Measurements from ENCODE around the gene SYNE1.

The SYNE1 gene

DNA sequence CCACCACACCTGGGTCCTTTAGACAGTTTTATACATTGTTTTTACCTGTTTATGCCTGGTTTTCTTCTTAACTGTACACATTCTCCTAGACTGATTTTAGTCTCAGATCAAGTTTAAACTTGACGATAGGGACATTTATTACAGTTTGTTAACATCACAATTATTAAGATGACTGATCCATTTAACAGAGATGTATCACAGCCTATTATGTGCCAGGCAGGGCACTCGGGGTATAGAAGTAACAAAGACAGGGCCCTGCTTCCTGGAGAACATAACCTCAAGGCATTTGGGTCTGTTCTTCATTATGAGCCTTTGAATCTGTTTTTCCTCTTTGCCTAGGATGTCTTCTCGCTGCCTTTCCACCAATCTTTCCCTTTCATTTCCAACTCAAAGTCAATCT, 449.2 kb downstream of the SYNE1 start:
- no peak for TF ChIP-seq CTCF (IDR thresholded peaks at IDR 0.05; ENCODE audit: borderline replicate concordance, insufficient read depth, low read depth, low read length)
- H3K4me3 ChIP-seq (ENCODE audit: low read depth, low read length) = no peak overlapping the region

DNA sequence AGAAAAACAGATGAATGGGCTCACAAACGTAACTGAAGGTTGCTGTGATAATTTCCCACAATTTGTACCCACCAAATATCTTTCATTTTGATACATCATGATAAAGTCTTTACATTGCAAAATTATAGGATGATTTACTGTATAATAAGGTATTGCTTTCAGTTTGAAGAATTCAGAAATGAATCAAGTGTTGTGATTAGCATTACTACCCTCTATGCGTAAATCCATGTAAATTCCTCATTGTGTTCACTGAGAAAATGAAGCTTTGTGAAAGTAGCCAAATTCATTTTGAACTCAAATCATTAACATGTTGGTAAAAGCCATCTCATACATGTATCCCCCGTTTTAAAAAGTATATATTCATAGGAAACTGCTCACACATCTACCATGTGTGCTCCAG, 450.3 kb downstream of the SYNE1 start:
- H3K4me3 ChIP-seq (ENCODE audit: low read depth, low read length) = no peak overlapping the region
- TF ChIP-seq CTCF (IDR thresholded peaks at IDR 0.05; ENCODE audit: borderline replicate concordance, insufficient read depth, low read depth, low read length) = no peak

GRCh38 chr6:152184917-152185574, 452.1 kb downstream of the SYNE1 start:
- no peak overlapping the region for H3K4me3 ChIP-seq (ENCODE audit: low read depth, low read length)

GRCh38 chr6:152184573-152184916, 452.6 kb downstream of the SYNE1 start:
- no peak for TF ChIP-seq CTCF (IDR thresholded peaks at IDR 0.05; ENCODE audit: borderline replicate concordance, insufficient read depth, low read depth, low read length)
- no peak overlapping the region for H3K4me3 ChIP-seq (ENCODE audit: low read depth, low read length)

More at GRCh38 chr6:152184917-152185574, 452.1 kb downstream of the SYNE1 start:
- no peak for TF ChIP-seq CTCF (IDR thresholded peaks at IDR 0.05; ENCODE audit: borderline replicate concordance, insufficient read depth, low read depth, low read length)

- H3K4me3 ChIP-seq (ENCODE audit: low read depth, low read length) = no peak overlapping the region
- TF ChIP-seq CTCF (IDR thresholded peaks at IDR 0.05; ENCODE audit: borderline replicate concordance, insufficient read depth, low read depth, low read length) = no peak
Observed at GRCh38 chr6:152180601-152181000, 456.6 kb downstream of the SYNE1 start.

- TF ChIP-seq CTCF (IDR thresholded peaks at IDR 0.05; ENCODE audit: borderline replicate concordance, insufficient read depth, low read depth, low read length) = no peak
- H3K4me3 ChIP-seq (ENCODE audit: low read depth, low read length) = no peak overlapping the region
Observed at GRCh38 chr6:152176268-152176667, 460.9 kb downstream of the SYNE1 start.

GRCh38 chr6:152173957-152174356, 463.2 kb downstream of the SYNE1 start:
- no peak overlapping the region for H3K4me3 ChIP-seq (ENCODE audit: low read depth, low read length)
- TF ChIP-seq CTCF (IDR thresholded peaks at IDR 0.05; ENCODE audit: borderline replicate concordance, insufficient read depth, low read depth, low read length) = no peak
